BLaER1 treated with 17β-estradiol and CSF1 and Interleukin-3, amounts not matched to agents 10 nM and 100 nM (cell line): Measurements from ENCODE around the gene TMPRSS9.

Source experiments
- H3K27ac ChIP-seq, 11 experiments: shearing (Covaris generic); formaldehyde crosslinking; 2 replicates each; pipeline ENCODE4 v1.8.1; 2022
- H3K27me3 ChIP-seq, 11 experiments: shearing (Covaris generic); formaldehyde crosslinking; 2 replicates each; pipeline ENCODE4 v1.8.1; 2022
- H3K36me3 ChIP-seq, 11 experiments: shearing (Covaris generic); formaldehyde crosslinking; 2 replicates each; pipeline ENCODE4 v1.8.1; 2022
- H3K4me1 ChIP-seq, 10 experiments: shearing (Covaris generic); formaldehyde crosslinking; 2 replicates each; pipeline ENCODE4 v1.8.1; 2022
- H3K4me2 ChIP-seq, 11 experiments: shearing (Covaris generic); formaldehyde crosslinking; 2 replicates each; pipeline ENCODE4 v1.8.1; 2022
- H3K4me3 ChIP-seq, 10 experiments: shearing (Covaris generic); formaldehyde crosslinking; 2 replicates each; pipeline ENCODE4 v1.8.1; 2022
- H3K9ac ChIP-seq, 11 experiments: shearing (Covaris generic); formaldehyde crosslinking; 2 replicates each; pipeline ENCODE4 v1.8.1; 2022
- H3K9me3 ChIP-seq, 11 experiments: shearing (Covaris generic); formaldehyde crosslinking; replicated peaks in 1 of 11; 2 replicates each; pipeline ENCODE4 v1.8.1; 2022
- H4K20me1 ChIP-seq, 11 experiments: shearing (Covaris generic); formaldehyde crosslinking; 2 replicates each; pipeline ENCODE4 v1.8.1; 2022
- Cebpa-rat ChIP-seq, 11 experiments: shearing (Covaris generic); IDR thresholded peaks; 2 replicates each; pipeline ENCODE4 v1.8.1; 2022

TMPRSS9 gene

DNA sequence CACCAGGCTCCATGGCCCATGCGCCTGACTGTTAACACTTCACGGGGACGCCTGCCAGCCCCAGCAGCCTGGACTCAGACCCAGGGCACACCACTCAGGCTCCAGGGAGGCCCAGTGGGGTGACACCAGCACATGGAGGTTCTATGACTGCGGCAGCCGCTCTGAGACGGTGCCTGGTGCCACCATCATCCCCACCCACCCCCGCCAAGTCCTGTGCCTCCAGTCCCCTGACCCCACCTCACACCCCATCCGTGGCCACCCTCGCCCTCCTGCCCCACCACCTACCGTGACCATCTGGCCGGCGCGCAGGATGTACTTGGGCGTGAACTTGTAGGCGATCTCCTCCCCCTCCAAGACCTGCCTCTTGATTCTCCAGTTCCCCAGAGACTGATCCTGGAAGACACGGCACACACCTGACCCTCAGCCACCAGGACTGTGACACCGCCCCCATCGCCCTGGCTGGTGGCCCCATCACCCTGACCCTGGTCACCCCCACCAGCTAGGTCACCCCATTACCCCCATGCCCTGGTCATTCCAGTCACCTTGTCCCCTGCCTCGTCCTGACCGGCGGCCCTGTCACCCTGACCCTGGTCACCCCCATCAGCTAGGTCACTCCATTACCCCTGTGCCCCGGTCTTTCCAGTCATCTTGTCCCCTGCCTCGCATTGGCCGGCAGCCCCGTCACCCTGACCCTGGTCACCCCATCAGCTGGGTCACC, 72.2 kb downstream of the TMPRSS9 start:
- Histone ChIP-seq H3K4me1 (peaks cover 10 to 50% (median 49%) of the 10 kb centered on the region in 10 experiments), H3K9ac (peak overlapping the region in 9 of 11 experiments; percentile 14 to 100 (median 45); a peak in 11 of 22 replicates), H4K20me1 (peaks cover 0 to 85% (median 44%) of the 10 kb centered on the region in 11 experiments; a peak in 16 of 22 replicates), H3K9me3 (no peaks in the 10 kb centered on the region), H3K36me3 (peaks cover 47 to 89% (median 74%) of the 10 kb centered on the region in 11 experiments), H3K4me3 (no peak overlapping the region), H3K4me2 (peak overlapping the region in 9 of 11 experiments; percentile 34 to 100 (median 99); a peak in 17 of 22 replicates), H3K27ac (peak overlapping the region in 7 of 11 experiments; percentile 24 to 100 (median 31); a peak in 8 of 22 replicates), H3K27me3 (no peaks in the 10 kb centered on the region)
- TF ChIP-seq Cebpa-rat (IDR thresholded peaks at IDR 0.05), result no peak

DNA sequence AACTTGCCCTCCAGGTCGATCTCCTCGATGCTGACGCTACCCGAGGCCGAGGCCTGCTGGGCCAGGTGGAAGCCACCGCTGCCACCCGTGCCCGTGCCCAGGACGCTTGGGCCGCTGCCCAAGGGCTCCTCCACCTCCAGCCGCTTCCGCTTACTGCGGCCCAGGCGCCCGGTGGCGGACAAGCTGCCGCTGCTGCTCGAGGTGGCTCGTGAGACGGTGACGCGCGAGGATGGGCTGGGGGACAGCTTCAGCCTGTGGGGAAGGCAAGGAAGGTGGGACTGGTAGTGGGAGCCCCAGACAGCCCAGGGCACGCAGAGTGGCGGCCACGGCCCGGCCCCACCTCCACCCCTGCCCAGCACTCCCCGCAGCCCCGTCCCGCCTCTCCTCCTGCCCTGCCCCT, 73.8 kb downstream of the TMPRSS9 start:
- Histone ChIP-seq H3K27me3 (no peaks in the 10 kb centered on the region), H3K9me3 (no peaks in the 10 kb centered on the region), H3K4me2 (no peak overlapping the region), H3K9ac (no peak overlapping the region), H3K4me1 (peaks cover under 1 to 40% (median 38%) of the 10 kb centered on the region in 10 experiments; a peak in 18 of 20 replicates), H3K4me3 (no peak overlapping the region), H3K36me3 (peaks cover 61 to 98% (median 87%) of the 10 kb centered on the region in 11 experiments), H3K27ac (no peak overlapping the region), H4K20me1 (peaks cover 0 to 93% (median 54%) of the 10 kb centered on the region in 11 experiments; a peak in 18 of 22 replicates)
- no peak for TF ChIP-seq Cebpa-rat (IDR thresholded peaks at IDR 0.05)

DNA sequence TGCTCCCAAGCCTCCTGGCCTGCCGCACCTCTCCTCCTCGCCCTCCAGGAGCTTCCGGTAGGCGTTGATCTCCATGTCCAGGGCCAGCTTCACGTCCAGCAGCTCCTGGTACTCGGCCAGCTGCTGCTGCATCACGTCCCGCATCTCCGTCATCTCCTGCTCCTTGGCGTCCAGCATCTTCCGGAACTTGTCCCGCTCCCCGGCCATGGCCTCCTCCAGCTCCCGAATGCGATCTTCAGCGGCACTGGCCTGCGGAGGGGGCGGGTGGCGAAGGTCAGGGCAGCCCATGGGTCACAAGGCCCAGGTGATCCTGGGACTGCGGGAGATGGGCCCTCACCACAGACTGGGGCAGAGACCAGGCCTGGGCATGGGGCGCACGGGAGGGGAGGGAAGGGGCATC, 74.2 kb downstream of the TMPRSS9 start:
- Histone ChIP-seq H3K36me3 (peaks cover 65 to 98% (median 87%) of the 10 kb centered on the region in 11 experiments), H4K20me1 (peaks cover 0 to 93% (median 57%) of the 10 kb centered on the region in 11 experiments; a peak in 18 of 22 replicates)

DNA sequence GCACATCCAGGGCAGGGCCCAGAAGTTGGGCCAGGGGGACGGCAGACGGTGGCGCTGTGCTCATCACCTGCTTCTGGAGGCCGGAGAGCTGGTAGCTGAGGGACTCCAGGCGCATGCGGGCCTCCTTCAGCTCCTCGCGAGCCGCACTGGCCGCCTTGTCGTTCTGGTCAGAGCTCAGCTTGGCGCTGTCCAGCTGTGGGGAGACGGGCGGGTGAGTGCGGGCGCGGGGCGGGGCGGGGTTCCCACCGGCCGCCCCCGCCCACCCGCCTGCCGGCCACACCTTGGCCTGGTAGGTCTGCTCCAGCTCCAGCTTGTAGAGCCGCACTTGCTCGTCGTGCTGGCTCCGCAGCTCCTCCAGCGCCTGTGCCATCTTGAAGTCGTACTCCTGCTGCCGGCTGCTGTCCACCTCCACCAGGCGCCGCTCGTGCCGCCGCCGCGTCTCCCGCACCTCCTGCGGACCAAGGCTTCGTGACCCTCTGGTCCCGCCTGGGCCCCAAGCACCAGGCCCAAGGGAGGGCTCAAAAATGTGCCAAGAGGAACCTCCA, 74.7 kb downstream of the TMPRSS9 start:
- no peak overlapping the region for H3K27ac ChIP-seq
- no peak overlapping the region for H3K4me2 ChIP-seq
- H3K9me3 ChIP-seq, result no peaks in the 10 kb centered on the region
- no peak overlapping the region for H3K4me3 ChIP-seq
- TF ChIP-seq Cebpa-rat (IDR thresholded peaks at IDR 0.05), result no peak
- H3K36me3 ChIP-seq, result peaks cover 67 to 98% (median 87%) of the 10 kb centered on the region in 11 experiments
- peaks cover 0 to 30% (median 29%) of the 10 kb centered on the region in 10 experiments; a peak in 17 of 20 replicates for H3K4me1 ChIP-seq
- H3K9ac ChIP-seq, result 0 out of 22 replicates have a peak overlapping the region, but pooled peaks of 1 of the 11 experiments have one; percentile 10
- no peaks in the 10 kb centered on the region for H3K27me3 ChIP-seq
- peaks cover 0 to 93% (median 62%) of the 10 kb centered on the region in 11 experiments; a peak in 18 of 22 replicates for H4K20me1 ChIP-seq

More for the DNA sequence above, 74.2 kb downstream of the TMPRSS9 start:
- no peak overlapping the region for H3K4me3 ChIP-seq
- no peaks in the 10 kb centered on the region for H3K9me3 ChIP-seq
- peaks cover 0 to 35% (median 34%) of the 10 kb centered on the region in 10 experiments; a peak in 17 of 20 replicates for H3K4me1 ChIP-seq
- TF ChIP-seq Cebpa-rat (IDR thresholded peaks at IDR 0.05), result no peak
- no peak overlapping the region for H3K4me2 ChIP-seq
- H3K27me3 ChIP-seq, result no peaks in the 10 kb centered on the region
- H3K9ac ChIP-seq, result 0 out of 22 replicates have a peak overlapping the region, but pooled peaks of 1 of the 11 experiments have one; percentile 10
- no peak overlapping the region for H3K27ac ChIP-seq

DNA sequence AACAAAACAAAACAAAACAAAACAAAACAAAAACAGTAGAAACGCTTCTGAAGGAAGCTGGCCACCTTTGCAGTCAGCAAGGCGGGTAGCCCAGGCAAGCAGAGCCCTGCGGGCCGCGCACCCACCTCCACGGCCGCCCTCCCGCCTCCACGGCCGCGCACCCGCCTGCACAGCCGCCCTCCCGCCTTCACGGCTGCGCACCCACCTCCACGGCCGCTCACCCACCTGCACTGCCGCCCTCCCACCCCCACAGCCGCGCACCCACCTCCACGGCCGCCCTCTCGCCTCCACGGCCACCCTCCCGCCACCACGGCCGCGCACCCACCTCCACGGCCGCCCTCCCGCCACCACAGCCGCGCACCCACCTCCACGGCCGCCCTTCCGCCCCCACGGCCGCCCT, 76.3 kb downstream of the TMPRSS9 start:
- Histone ChIP-seq H3K4me1 (peaks cover 0 to 14% (median 13%) of the 10 kb centered on the region in 10 experiments; a peak in 17 of 20 replicates), H3K36me3 (peaks cover 59 to 97% (median 83%) of the 10 kb centered on the region in 11 experiments), H3K9me3 (no peaks in the 10 kb centered on the region), H3K27ac (no peak overlapping the region), H3K9ac (no peak overlapping the region), H4K20me1 (peaks cover 0 to 93% (median 56%) of the 10 kb centered on the region in 11 experiments; a peak in 18 of 22 replicates), H3K4me3 (no peak overlapping the region), H3K27me3 (no peaks in the 10 kb centered on the region), H3K4me2 (no peak overlapping the region)
- TF ChIP-seq Cebpa-rat (IDR thresholded peaks at IDR 0.05), result no peak

DNA sequence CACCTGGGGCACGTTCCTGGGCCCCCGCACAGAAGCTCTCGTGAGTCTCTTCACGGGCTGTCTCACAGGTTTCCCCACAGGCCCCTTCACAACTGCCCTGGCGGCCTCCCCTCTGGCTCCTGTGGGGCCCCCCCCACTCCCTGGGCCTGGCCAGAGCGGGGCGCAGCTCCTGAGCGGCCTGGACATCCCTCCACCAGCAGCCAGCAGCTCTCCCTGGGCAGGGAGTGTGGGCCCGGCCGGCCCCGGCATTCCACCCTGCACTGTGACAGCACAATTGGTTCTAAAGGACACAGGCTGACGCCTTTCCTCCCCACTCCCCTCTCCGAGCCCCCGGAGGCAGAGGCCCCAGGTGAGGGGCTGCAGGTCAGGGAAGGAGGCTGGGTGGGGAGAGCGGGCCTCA, 76.9 kb downstream of the TMPRSS9 start:
- Histone ChIP-seq H3K9me3 (no peaks in the 10 kb centered on the region), H3K27ac (no peak overlapping the region), H3K9ac (no peak overlapping the region), H3K4me1 (peaks cover 0 to 9% (median 7%) of the 10 kb centered on the region in 10 experiments; a peak in 17 of 20 replicates), H3K27me3 (no peaks in the 10 kb centered on the region), H4K20me1 (peaks cover 0 to 93% (median 56%) of the 10 kb centered on the region in 11 experiments; a peak in 18 of 22 replicates), H3K36me3 (peaks cover 60 to 97% (median 83%) of the 10 kb centered on the region in 11 experiments), H3K4me2 (no peak overlapping the region), H3K4me3 (no peak overlapping the region)
- TF ChIP-seq Cebpa-rat (IDR thresholded peaks at IDR 0.05), result no peak

DNA sequence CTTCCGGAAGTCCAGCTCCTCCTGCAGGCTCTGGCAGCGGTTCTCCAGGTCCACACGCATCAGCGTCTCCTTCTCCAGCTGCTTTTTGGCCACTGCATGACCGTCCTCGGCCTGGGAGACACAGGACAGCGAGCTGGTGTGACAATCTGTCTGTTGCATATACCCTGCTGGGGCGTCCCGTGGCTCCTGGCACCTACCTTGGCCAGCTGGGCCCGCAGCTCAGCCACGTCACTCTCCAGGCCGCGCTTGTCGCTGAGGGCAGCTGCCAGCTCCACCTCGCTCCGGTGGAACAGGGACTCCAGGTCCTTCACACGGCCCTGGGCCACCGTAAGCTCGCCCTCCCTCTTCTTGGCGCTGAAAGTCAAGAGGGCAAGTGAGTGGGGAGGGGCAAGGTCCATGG, 78.1 kb downstream of the TMPRSS9 start:
- Histone ChIP-seq H3K36me3 (peaks cover 67 to 98% (median 89%) of the 10 kb centered on the region in 11 experiments), H3K9ac (no peak overlapping the region), H3K27ac (no peak overlapping the region), H4K20me1 (peaks cover 0 to 96% (median 67%) of the 10 kb centered on the region in 11 experiments; a peak in 18 of 22 replicates), H3K4me3 (no peak overlapping the region), H3K4me2 (no peak overlapping the region), H3K27me3 (no peaks in the 10 kb centered on the region), H3K4me1 (no peaks in the 10 kb centered on the region), H3K9me3 (no peaks in the 10 kb centered on the region)
- TF ChIP-seq Cebpa-rat (IDR thresholded peaks at IDR 0.05), result no peak

DNA sequence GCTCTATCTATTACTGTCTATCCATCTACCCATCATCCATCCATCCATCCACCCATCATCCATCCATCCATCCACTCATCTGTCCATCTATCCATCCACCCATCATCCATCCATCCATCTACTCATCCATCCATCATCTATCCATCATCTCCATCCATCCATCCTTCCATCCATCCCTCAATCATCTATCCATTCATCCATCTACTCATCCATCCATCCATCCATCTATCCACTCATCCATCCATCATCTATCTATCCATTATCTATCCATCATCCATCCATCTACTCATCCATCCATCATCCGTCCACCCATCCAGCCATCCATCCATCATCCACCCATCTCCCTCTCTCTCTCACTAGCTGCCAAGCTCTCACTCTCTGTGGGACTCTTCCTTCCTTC, 80.5 kb downstream of the TMPRSS9 start:
- Histone ChIP-seq H3K9ac (no peak overlapping the region), H4K20me1 (peaks cover 0 to 98% (median 82%) of the 10 kb centered on the region in 11 experiments; a peak in 20 of 22 replicates), H3K4me1 (peaks cover 0 to 2% (median 0%) of the 10 kb centered on the region in 10 experiments; a peak in 1 of 20 replicates), H3K27ac (no peak overlapping the region), H3K4me3 (no peak overlapping the region), H3K27me3 (no peaks in the 10 kb centered on the region), H3K36me3 (peaks cover 64 to 95% (median 87%) of the 10 kb centered on the region in 11 experiments), H3K9me3 (no peaks in the 10 kb centered on the region), H3K4me2 (no peak overlapping the region)
- no peak for TF ChIP-seq Cebpa-rat (IDR thresholded peaks at IDR 0.05)
